Left lobe of liver (tissue), 2 donors: Measurements from ENCODE around the gene DND1. TPM values are rescaled to one million over a fixed set of nuclear protein-coding genes. Genes with fewer than 3 reads are reported as not detected.
"Not testable (repeated sequence)": the region's sequence is repeated elsewhere in the genome, so short reads cannot be mapped to it uniquely, and the experiment has no call there.

Experiments used
- ATAC-seq: fragments of 200-7000 bp; cut with Tn5 transposase; one replicate; pipeline ENCODE4 v1.9.1; 2020; ENCODE audit warnings: mild to moderate bottlenecking, moderate library complexity
- DNase-seq: peaks from one replicate; pipeline ENCODE4 v3.0.0-alpha.2; 2020; ENCODE audit warnings: low spot score
- total RNA-seq: library from RNA; stranded (reverse); gene quantifications from one replicate; pipeline ENCODE4 v1.2.1, GENCODE V29; 2021
- donor health status: DM: no; HTN: no; CAD: no; lungs with moderate emphysema.
- donor health status: DM: no; HTN: yes; CAD: no.

DND1 gene
- total RNA-seq, 1 donor from 2014 or later = 1.8 TPM

DNA sequence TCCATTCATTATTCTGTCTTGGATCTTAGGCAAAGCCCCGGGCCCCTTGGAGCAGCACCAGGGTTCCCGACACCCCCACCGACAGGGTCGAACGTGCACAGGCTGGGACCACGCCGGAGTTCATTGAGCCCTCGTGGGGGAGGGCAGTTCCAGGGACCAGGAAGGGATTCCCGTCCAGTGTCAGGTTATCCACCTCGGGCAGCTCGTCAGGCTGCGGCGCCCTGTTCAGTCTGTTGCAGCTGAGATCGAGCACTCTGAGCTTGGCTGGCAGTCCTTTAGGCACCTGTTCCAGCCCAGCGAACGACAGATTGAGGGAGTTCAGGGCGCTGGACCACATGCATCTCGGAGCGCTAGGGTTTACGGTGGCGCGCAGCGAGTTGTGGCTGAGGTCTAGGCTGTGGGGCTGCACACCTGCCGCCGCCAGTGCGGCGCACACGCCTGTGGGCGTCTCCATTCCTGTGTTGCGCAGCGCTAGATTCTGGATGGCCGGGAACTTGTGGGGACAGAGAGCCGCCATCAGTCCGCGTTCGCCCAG, 41.5 kb downstream of the DND1 start:
- peak; percentile 58 for ATAC-seq
- no peak for DNase-seq

DNA sequence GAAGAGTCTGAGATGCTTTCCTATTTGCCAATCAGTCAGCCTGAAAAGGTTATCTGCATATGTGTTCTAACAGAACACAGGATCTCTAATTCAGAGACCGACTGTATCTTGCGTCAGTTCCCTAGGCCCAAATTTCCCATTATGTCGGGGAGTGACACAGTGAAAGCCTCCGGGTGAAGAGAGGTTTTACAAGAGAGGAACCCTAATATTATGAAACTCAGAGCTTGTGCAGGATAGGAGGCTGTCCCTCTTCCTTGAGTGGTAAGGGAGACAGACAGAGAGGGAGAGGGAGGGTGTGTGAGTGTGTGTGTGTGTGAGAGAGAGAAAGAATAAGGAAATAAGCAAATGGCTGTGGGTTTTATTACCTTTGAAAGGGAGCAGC, 42.3 kb downstream of the DND1 start:
- no peak for ATAC-seq
- DNase-seq = no peak

DNA sequence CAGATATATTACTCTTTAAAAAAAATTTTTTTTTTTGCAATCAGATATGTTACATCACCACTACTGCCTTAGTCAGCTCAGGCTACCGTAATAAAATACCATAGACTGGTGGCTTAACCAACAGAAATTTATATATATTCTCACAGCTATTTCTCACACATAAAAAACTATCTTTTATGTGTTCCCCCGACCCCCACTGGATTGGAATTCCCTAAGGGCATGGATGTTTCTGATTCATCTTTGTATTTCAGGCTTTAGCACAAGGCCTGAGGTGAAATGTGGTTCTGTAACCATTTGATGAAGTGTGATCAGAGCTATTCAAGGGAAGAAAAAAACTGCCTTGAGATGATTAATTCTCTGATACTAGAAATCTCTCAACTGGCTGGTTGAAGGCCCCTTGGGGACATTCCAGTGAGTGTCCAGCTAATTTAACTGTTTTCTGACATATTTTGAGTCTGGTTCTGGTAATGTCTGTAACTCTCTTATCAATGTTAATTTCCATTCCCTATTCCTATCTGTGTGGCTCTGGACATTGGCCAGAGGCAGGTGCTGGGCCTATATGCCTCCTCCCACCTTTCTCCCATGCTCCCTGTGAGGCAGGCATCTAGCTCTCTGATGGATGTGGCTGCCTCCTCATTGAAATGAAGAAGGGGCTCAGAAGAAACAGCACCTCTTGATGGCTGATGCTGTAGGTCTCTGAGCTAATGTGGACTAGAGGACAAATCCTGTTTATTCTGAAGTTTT, 42.9 kb downstream of the DND1 start:
- DNase-seq (no peak), ATAC-seq (no peak)

DNA sequence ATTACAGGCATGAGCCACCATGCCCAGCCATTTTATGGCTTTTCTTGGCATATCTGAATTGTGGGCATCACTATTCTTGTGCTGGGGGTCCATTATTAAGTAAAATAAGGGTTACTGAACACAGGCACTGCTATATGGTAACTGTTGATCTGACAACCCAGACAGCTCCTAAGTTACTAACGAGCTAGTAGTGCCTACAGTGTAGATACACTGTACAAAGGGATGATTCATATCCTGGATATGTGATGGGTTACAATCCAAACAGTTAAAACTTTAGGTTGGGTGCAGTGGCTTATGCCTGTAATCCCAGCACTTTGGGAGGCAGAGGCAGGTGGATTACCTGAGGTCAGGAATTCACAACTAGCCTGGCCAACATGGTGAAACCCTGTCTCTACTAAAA, 44.7 kb downstream of the DND1 start:
- DNase-seq (no peak), ATAC-seq (no peak)

DNA sequence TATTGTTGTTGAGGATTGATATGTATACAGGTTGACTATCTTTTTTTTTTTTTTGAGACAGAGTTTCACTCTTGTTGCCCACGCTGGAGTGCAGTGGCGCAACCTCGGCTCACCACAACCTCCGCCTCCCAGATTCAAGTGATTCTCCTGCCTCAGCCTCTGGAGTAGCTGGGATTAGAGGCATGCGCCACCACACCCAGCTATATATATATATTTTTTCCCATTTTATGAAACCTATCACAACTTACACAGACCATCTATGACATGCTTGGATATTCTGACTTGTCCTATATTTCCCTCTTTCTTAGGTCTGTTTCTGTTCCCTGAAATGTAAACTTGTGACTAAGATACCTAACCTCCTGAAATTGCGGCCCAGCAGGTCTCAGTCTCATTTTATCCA, 45.4 kb downstream of the DND1 start:
- no peak for DNase-seq
- no peak for ATAC-seq

DNA sequence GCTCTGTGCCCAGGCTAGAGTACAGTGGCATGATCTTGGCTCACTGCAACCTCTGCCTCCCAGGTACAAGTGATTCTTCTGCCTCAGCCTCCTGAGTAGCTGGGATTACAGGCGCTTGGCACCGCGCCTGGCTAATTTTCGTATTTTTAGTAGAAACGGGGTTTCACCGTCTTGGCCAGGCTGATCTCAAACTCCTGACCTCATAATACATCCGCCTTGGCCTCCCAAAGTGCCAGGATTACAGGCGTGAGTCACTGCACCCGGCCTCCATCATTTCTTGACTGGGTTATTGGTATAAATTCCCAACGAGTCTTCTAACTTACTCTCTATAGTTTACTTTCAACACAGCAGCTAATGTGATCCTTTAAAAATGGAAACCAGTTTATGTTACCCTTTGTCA, 48.5 kb downstream of the DND1 start:
- not testable (repeated sequence) for ATAC-seq, DNase-seq

DNA sequence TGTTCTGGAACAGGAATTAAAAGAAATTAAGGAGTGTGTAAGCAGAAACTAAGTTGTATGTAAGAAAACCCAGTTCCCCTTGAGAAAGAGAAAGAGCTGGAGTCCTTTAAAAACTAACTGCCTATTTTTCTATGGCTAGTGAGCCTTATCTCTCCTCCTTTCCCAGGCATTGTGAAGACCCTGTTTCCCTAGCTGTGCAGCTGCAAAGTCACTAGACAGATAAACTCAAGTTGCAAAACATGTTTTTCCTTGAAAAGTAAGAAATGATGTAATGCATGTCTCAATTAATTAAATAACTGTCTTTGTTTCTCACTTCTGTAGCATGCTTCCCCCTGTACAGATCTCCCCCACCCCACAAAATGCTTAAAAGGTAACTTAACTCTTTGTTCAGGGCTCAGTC, 50.3 kb downstream of the DND1 start:
- not testable (repeated sequence) for ATAC-seq, DNase-seq

DNA sequence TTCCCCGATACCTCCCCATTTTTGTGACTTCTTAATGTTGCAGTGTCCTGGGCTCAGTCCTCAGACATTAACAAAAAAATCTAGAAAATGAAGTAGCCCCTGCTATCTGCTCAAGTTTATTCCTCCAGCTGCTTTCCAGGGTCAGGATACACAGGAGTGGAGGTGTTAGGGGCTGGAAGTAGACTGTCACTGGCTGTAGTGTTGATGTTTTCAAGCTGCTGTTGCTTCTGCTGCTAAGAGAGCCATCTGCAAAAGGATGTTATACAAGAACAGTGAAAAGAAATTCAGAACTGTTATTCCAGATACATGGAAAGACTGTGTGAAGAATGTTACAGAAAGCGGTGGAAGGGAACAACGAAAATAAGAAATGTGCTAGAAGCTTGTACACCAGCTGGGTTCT, 51.1 kb downstream of the DND1 start:
- DNase-seq = no peak
- no peak for ATAC-seq

Other genes starting within 250 kb of the DND1 start
- gene EIF4EBP3, start 125.9 kb downstream of the DND1 start, total RNA-seq = 11.3 TPM
- gene SRA1, start 116.1 kb downstream of the DND1 start, total RNA-seq = 19.5 TPM
- 14.1 TPM for gene APBB3, start 109.0 kb downstream of the DND1 start, total RNA-seq
- 32.0 TPM for gene SLC35A4, start 108.7 kb downstream of the DND1 start, total RNA-seq
- gene CD14, start 40.4 kb downstream of the DND1 start, total RNA-seq = 211 TPM
- 15.6 TPM for gene TMCO6, start 34.1 kb downstream of the DND1 start, total RNA-seq
- gene NDUFA2, start 25.9 kb downstream of the DND1 start, total RNA-seq = 50.5 TPM
- gene IK, start 25.7 kb downstream of the DND1 start, total RNA-seq = 25.4 TPM
- gene WDR55, start 8.7 kb downstream of the DND1 start, total RNA-seq = 17.8 TPM
- 48.9 TPM for gene HARS1, start 17.8 kb upstream of the DND1 start, total RNA-seq
- 12.4 TPM for gene HARS2, start 17.9 kb upstream of the DND1 start, total RNA-seq
- 18.0 TPM for gene ZMAT2, start 26.9 kb upstream of the DND1 start, total RNA-seq
- gene PCDHA1, start 112.6 kb upstream of the DND1 start, total RNA-seq = not detected
- gene PCDHA2, start 121.3 kb upstream of the DND1 start, total RNA-seq = not detected
- 0.05 TPM for gene PCDHA3, start 127.5 kb upstream of the DND1 start, total RNA-seq
- gene PCDHA4, start 133.5 kb upstream of the DND1 start, total RNA-seq = 0.05 TPM
- gene PCDHA5, start 148.0 kb upstream of the DND1 start, total RNA-seq = not detected
- not detected for gene PCDHA6, start 154.4 kb upstream of the DND1 start, total RNA-seq
- gene PCDHA7, start 160.7 kb upstream of the DND1 start, total RNA-seq = not detected
- not detected for gene PCDHA8, start 167.6 kb upstream of the DND1 start, total RNA-seq
- gene PCDHA9, start 174.8 kb upstream of the DND1 start, total RNA-seq = not detected
- gene PCDHA10, start 182.3 kb upstream of the DND1 start, total RNA-seq = not detected
- 0.23 TPM for gene PCDHA11, start 195.4 kb upstream of the DND1 start, total RNA-seq
- 0.08 TPM for gene PCDHA12, start 201.7 kb upstream of the DND1 start, total RNA-seq
- gene PCDHA13, start 208.5 kb upstream of the DND1 start, total RNA-seq = 0.28 TPM